ENCODE measurements around the gene MRLN.
"Not testable (repeated sequence)": the region's sequence is repeated elsewhere in the genome, so short reads cannot be mapped to it uniquely, and the experiment has no call there.

Gene MRLN

GRCh38 chr10:59750155-59750945 lies 2.9 kb downstream of the MRLN start:
- in situ Hi-C loops (cut with MboI; ENCODE audit: low pct_unique_long_range_greater_than_20kb, low sequenced_read_pairs) = no loop called here
- DNase-seq = no peak

- in situ Hi-C loops (cut with MboI; ENCODE audit: low pct_unique_long_range_greater_than_20kb, low sequenced_read_pairs) = no loop called here
- DNase-seq = no peak
Observed at GRCh38 chr10:59748834-59749233, 4.4 kb downstream of the MRLN start.

- in situ Hi-C loops (cut with MboI; ENCODE audit: low pct_unique_long_range_greater_than_20kb, low sequenced_read_pairs) = no loop called here
- DNase-seq = no peak
Observed at GRCh38 chr10:59745163-59745650, 8.0 kb downstream of the MRLN start.

- in situ Hi-C loops (cut with MboI; ENCODE audit: low pct_unique_long_range_greater_than_20kb, low sequenced_read_pairs); DNase-seq: not testable (repeated sequence)
Observed at GRCh38 chr10:59744762-59745161, 8.5 kb downstream of the MRLN start.

- DNase-seq; in situ Hi-C loops (cut with MboI; ENCODE audit: low pct_unique_long_range_greater_than_20kb, low sequenced_read_pairs): not testable (repeated sequence)
Observed at GRCh38 chr10:59744156-59744555, 9.1 kb downstream of the MRLN start.

GRCh38 chr10:59741583-59741982 lies 11.7 kb downstream of the MRLN start:
- in situ Hi-C loops (cut with MboI; ENCODE audit: low pct_unique_long_range_greater_than_20kb, low sequenced_read_pairs) = no loop called here
- no peak for DNase-seq

- in situ Hi-C loops (cut with MboI; ENCODE audit: low pct_unique_long_range_greater_than_20kb, low sequenced_read_pairs) = no loop called here
Observed at GRCh38 chr10:59741048-59741447, 12.2 kb downstream of the MRLN start.

GRCh38 chr10:59736749-59737148 lies 16.5 kb downstream of the MRLN start:
- DNase-seq = no peak
- in situ Hi-C loops (cut with MboI; ENCODE audit: low pct_unique_long_range_greater_than_20kb, low sequenced_read_pairs) = no loop called here

More at GRCh38 chr10:59741048-59741447, 12.2 kb downstream of the MRLN start:
- DNase-seq = no peak

- DNase-seq = no peak
- in situ Hi-C loops (cut with MboI; ENCODE audit: low pct_unique_long_range_greater_than_20kb, low sequenced_read_pairs) = no loop called here
Observed at GRCh38 chr10:59735296-59735695, 18.0 kb downstream of the MRLN start.

GRCh38 chr10:59734014-59734462 lies 19.2 kb downstream of the MRLN start:
- in situ Hi-C loops (cut with MboI; ENCODE audit: low pct_unique_long_range_greater_than_20kb, low sequenced_read_pairs) = no loop called here
- no peak for DNase-seq

- in situ Hi-C loops (cut with MboI; ENCODE audit: low pct_unique_long_range_greater_than_20kb, low sequenced_read_pairs); DNase-seq: not testable (repeated sequence)
Observed at GRCh38 chr10:59733321-59734013, 19.8 kb downstream of the MRLN start.

- in situ Hi-C loops (cut with MboI; ENCODE audit: low pct_unique_long_range_greater_than_20kb, low sequenced_read_pairs); DNase-seq: not testable (repeated sequence)
Observed at GRCh38 chr10:59732849-59733248, 20.4 kb downstream of the MRLN start.

- in situ Hi-C loops (cut with MboI; ENCODE audit: low pct_unique_long_range_greater_than_20kb, low sequenced_read_pairs); DNase-seq: not testable (repeated sequence)
Observed at GRCh38 chr10:59729167-59729566, 24.1 kb downstream of the MRLN start.

GRCh38 chr10:59724098-59724938 lies 28.9 kb downstream of the MRLN start:
- DNase-seq = no peak
- in situ Hi-C loops (cut with MboI; ENCODE audit: low pct_unique_long_range_greater_than_20kb, low sequenced_read_pairs) = no loop called here

GRCh38 chr10:59720377-59720776 lies 32.9 kb downstream of the MRLN start:
- no peak for DNase-seq
- in situ Hi-C loops (cut with MboI; ENCODE audit: low pct_unique_long_range_greater_than_20kb, low sequenced_read_pairs) = no loop called here

GRCh38 chr10:59719374-59719773 lies 33.9 kb downstream of the MRLN start:
- in situ Hi-C loops (cut with MboI; ENCODE audit: low pct_unique_long_range_greater_than_20kb, low sequenced_read_pairs) = no loop called here
- no peak for DNase-seq

- DNase-seq = no peak
- in situ Hi-C loops (cut with MboI; ENCODE audit: low pct_unique_long_range_greater_than_20kb, low sequenced_read_pairs) = no loop called here
Observed at GRCh38 chr10:59718257-59718656, 35.0 kb downstream of the MRLN start.

- in situ Hi-C loops (cut with MboI; ENCODE audit: low pct_unique_long_range_greater_than_20kb, low sequenced_read_pairs) = no loop called here
Observed at GRCh38 chr10:59713196-59713821, 39.9 kb downstream of the MRLN start.

GRCh38 chr10:59711871-59712494 lies 41.3 kb downstream of the MRLN start:
- in situ Hi-C loops (cut with MboI; ENCODE audit: low pct_unique_long_range_greater_than_20kb, low sequenced_read_pairs) = no loop called here
- DNase-seq = no peak

More at GRCh38 chr10:59713196-59713821, 39.9 kb downstream of the MRLN start:
- no peak for DNase-seq

Measured in KBM-7 (cell line).